HepG2 (cell line): Measurements from ENCODE around the gene SCG2. TPM values are rescaled to one million over a fixed set of nuclear protein-coding genes. Genes with fewer than 3 reads are reported as not detected.

Experiments
- ATAC-seq: fragments of 200-7000 bp; cut with Tn5 transposase; 3 replicates; pipeline ENCODE4 v1.9.1; 2020; ENCODE audit warnings: mild to moderate bottlenecking, moderate library complexity
- BruUV-seq: library from RNA; stranded (reverse); fragments of 400-500 nt; replicated peaks from 2 replicates; lab custom pipeline; 2021; lab: Mats Ljungman, UMichigan
- CTCF ChIA-PET: fragments of 300-600 bp; formaldehyde crosslinking; extraction: SDS; loops from one replicate; lab custom pipeline; 2021; ENCODE audit warnings: low total read pairs, inconsistent platforms, low intra/inter-chr PET ratio; lab: Yijun Ruan, JAX
- POLR2A ChIA-PET: fragments of 350-600 bp; sonication (Branson Sonifier 250); formaldehyde crosslinking; loops from one replicate; lab custom pipeline; 2020; ENCODE audit warnings: antibody characterized with exemption, inconsistent platforms; lab: Yijun Ruan, JAX
- DNase-seq: peaks from one replicate; pipeline ENCODE4 v3.0.0-alpha.2; 2015; ENCODE audit warnings: low spot score
- FAIRE-seq: peaks from 3 replicates; lab custom pipeline; 2011; peaks lifted over from hg19 to GRCh38; lab: Jason Lieb, UNC
- H2AFZ ChIP-seq: one replicate; pipeline ENCODE4 v1.6.1; 2011; ENCODE audit warnings: low read length, inconsistent platforms
- H3K27ac ChIP-seq: fragments of 300-600 bp; 3 replicates; pipeline ENCODE4 v1.8.0; 2011; ENCODE audit warnings: mixed run types, mild to moderate bottlenecking, mixed read lengths, low read length, inconsistent platforms; ENCODE audit not compliant: insufficient read depth; ENCODE audit errors: extremely low read length
- H3K27me3 ChIP-seq, 2 experiments: fragments of 200-600 bp in 1 of 2; 2 replicates in 1 of 2; 3 replicates in 1 of 2; pipeline versions ENCODE4 v1.6.0 to v1.8.0; 2011; ENCODE audit warnings: low read length in 2 of 2, mild to moderate bottlenecking in 2 of 2, moderate library complexity in 2 of 2, inconsistent platforms in 1 of 2; ENCODE audit not compliant: insufficient read depth in 2 of 2, control insufficient read depth in 1 of 2
- H3K36me3 ChIP-seq, 2 experiments: fragments of 200-600 bp in 1 of 2; replicated peaks in 1 of 2; 2 replicates in 1 of 2; 3 replicates in 1 of 2; pipeline versions ENCODE4 v1.5.1 to v1.8.0; 2011; ENCODE audit warnings: low read length in 2 of 2, inconsistent platforms in 1 of 2; ENCODE audit not compliant: insufficient read depth in 2 of 2, control insufficient read depth in 1 of 2
- H3K4me1 ChIP-seq: 2 replicates; pipeline ENCODE4 v1.5.1; 2012; ENCODE audit warnings: low read length, inconsistent platforms; ENCODE audit not compliant: insufficient read depth
- H3K4me2 ChIP-seq: 2 replicates; pipeline ENCODE4 v1.6.0; 2011; ENCODE audit warnings: low read depth, low read length, inconsistent platforms
- H3K4me3 ChIP-seq, 3 experiments: fragments of 200-600 bp in 1 of 3; sonication (generic), shearing (Covaris generic) in 1 of 3; replicated peaks in 1 of 3; 2 replicates each; pipeline ENCODE4 v1.5.1; 2011 to 2016; ENCODE audit warnings: low read length in 3 of 3, inconsistent platforms in 2 of 3, low read depth in 2 of 3, mild to moderate bottlenecking in 2 of 3, control low read depth in 1 of 3, mixed read lengths in 1 of 3; ENCODE audit not compliant: insufficient read depth in 1 of 3
- H3K79me2 ChIP-seq: one replicate; pipeline ENCODE4 v1.6.1; 2011; ENCODE audit warnings: low read length, inconsistent platforms; ENCODE audit not compliant: insufficient read depth
- H3K9ac ChIP-seq: 2 replicates; pipeline ENCODE4 v1.6.0; 2011; ENCODE audit warnings: mild to moderate bottlenecking, low read depth, low read length, inconsistent platforms; ENCODE audit not compliant: insufficient read depth
- H3K9me3 ChIP-seq: 2 replicates; pipeline ENCODE4 v1.5.1; 2012; ENCODE audit warnings: mild to moderate bottlenecking, low read length
- H4K20me1 ChIP-seq: 2 replicates; pipeline ENCODE4 v1.6.0; 2011; ENCODE audit warnings: inconsistent platforms, mild to moderate bottlenecking, low read length, moderate library complexity; ENCODE audit not compliant: insufficient read depth
- HMG20A ChIP-seq: IDR thresholded peaks from 2 replicates; pipeline ENCODE4 v1.6.1; 2016; ENCODE audit warnings: borderline replicate concordance
- MAFF ChIP-seq: IDR thresholded peaks from 2 replicates; pipeline ENCODE4 v1.6.1; 2011; ENCODE audit warnings: low read depth, low read length, improper control_type of control experiment
- MAFK ChIP-seq, 2 experiments: IDR thresholded peaks in 1 of 2; conservative IDR thresholded peaks in 1 of 2; 2 replicates each; pipeline ENCODE4 v1.6.1; 2011; ENCODE audit warnings: improper control_type of control experiment in 2 of 2, low read length in 2 of 2
- MBD4 ChIP-seq: IDR thresholded peaks from 2 replicates; pipeline ENCODE4 v1.6.1; 2012; ENCODE audit warnings: low read length, inconsistent platforms, borderline replicate concordance
- REPIN1 ChIP-seq: sonication (generic); formaldehyde crosslinking; IDR thresholded peaks from 2 replicates; pipeline ENCODE4 v1.8.0; 2022; ENCODE audit warnings: missing genetic modification reagents, low read depth, mild to moderate bottlenecking, borderline replicate concordance
- ZNF607 ChIP-seq: sonication (generic); formaldehyde crosslinking; IDR thresholded peaks from 2 replicates; pipeline ENCODE4 v1.5.1; 2020; ENCODE audit warnings: missing genetic modification reagents, mild to moderate bottlenecking, borderline replicate concordance
- ZNF619 ChIP-seq: sonication (generic); formaldehyde crosslinking; IDR thresholded peaks from 2 replicates; pipeline ENCODE4 v1.4.0; 2020; ENCODE audit warnings: mild to moderate bottlenecking, missing genetic modification reagents
- ZNF878 ChIP-seq: sonication (generic); formaldehyde crosslinking; IDR thresholded peaks from 2 replicates; pipeline ENCODE4 v1.8.1; 2023; ENCODE audit warnings: mild to moderate bottlenecking, missing genetic modification reagents, moderate library complexity
- WGBS: methylation state at CpG from one replicate; pipeline ENCODE4 v1.1.6; 2017; ENCODE audit warnings: low lambda C conversion rate; 5-methylcytosine and 5-hydroxymethylcytosine counted together
- in situ Hi-C: cut with HindIII; loops from 2 replicates; pipeline ENCODE4 v1.10.0; 2017; ENCODE audit warnings: low pct_unique_long_range_greater_than_20kb; ENCODE audit not compliant: extremely low pct_ligation_motif_present
- intact Hi-C: fragments of 100-400 bp; cut with micrococcal nuclease; formaldehyde crosslinking; loops from one replicate; pipeline ENCODE4 v1.10.0; 2022; ENCODE audit not compliant: unreplicated experiment
- polyA plus RNA-seq, 8 experiments: library from polyadenylated mRNA; depleted of rRNA in 3 of 8; stranded (reverse) in 7 of 8; unstranded in 1 of 8; fragments of >200 nt; fragmentation: Illumina TruSeq in 4 of 8; extraction: Trizol in 4 of 8; gene quantifications; 2 replicates each; pipeline versions ENCODE4 v1.2.1 to v1.2.3, GENCODE V29; 2011 to 2016; ENCODE audit warnings: low read depth in 4 of 8, missing spikeins in 1 of 8, mixed read lengths in 1 of 8; ENCODE audit not compliant: insufficient read depth in 1 of 8
- total RNA-seq, 5 experiments: library from RNA; depleted of rRNA; stranded (reverse); fragments of >200 nt; fragmentation: Illumina TruSeq; extraction: Trizol; gene quantifications; 2 replicates each; pipeline ENCODE4 v1.2.3, GENCODE V29; 2016; ENCODE audit warnings: low read depth in 1 of 5
- TF ChIP-seq, protein P1 (sequence below): sonication (generic); formaldehyde crosslinking; IDR thresholded peaks from 2 replicates; pipeline ENCODE4 v1.4.0; 2020; ENCODE audit warnings: missing genetic modification reagents, borderline replicate concordance

The SCG2 gene
- total and polyA plus RNA-seq, 2 of the 13 experiments (the other 11 are each of a cell fraction or from before 2014, with no cell fraction given) = not detected

DNA sequence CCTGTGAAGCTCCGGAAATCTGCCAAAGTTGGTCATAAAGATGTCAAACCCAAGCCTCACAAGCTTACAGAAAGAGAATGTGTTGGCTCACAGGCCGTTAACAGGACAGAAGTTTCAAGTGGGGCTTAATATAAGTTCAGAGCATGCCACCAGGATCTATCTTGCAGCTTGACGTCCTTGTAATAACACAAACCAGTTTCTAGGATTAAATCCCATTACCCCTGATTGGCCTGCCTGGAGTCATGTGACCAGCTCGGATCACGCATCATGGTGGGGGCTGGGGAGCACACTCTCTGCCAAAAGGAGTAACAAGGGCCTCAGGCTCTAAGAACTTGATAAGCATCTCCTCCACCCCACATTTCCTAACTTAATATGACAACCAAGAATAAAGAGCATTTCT, 38.9 kb upstream of the SCG2 start (continued):
- TF ChIP-seq, protein P1, sequence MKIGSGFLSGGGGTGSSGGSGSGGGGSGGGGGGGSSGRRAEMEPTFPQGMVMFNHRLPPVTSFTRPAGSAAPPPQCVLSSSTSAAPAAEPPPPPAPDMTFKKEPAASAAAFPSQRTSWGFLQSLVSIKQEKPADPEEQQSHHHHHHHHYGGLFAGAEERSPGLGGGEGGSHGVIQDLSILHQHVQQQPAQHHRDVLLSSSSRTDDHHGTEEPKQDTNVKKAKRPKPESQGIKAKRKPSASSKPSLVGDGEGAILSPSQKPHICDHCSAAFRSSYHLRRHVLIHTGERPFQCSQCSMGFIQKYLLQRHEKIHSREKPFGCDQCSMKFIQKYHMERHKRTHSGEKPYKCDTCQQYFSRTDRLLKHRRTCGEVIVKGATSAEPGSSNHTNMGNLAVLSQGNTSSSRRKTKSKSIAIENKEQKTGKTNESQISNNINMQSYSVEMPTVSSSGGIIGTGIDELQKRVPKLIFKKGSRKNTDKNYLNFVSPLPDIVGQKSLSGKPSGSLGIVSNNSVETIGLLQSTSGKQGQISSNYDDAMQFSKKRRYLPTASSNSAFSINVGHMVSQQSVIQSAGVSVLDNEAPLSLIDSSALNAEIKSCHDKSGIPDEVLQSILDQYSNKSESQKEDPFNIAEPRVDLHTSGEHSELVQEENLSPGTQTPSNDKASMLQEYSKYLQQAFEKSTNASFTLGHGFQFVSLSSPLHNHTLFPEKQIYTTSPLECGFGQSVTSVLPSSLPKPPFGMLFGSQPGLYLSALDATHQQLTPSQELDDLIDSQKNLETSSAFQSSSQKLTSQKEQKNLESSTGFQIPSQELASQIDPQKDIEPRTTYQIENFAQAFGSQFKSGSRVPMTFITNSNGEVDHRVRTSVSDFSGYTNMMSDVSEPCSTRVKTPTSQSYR (CRISPR knock-in tag) = no peak
- no peak for TF ChIP-seq MBD4

DNA sequence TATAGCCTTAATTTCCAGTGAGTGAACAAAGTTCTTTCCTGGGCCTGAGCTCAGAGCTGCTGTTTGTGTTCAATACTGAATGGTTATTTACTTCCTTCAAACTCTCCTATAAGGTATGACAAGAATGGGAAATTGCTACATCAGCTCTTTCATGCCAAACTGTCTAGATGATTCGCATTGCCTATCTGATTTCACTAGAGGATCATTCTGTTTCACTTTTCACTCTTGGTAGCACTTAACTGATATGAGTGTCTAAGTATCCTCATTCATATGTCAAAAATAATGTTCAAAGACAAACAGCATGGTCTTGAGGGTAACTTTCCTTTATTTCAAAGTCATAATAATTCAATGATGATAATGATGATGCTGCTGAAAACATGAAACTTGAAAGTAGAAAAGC, 32.9 kb upstream of the SCG2 start:
- FAIRE-seq (no peak), ATAC-seq (no peak), DNase-seq (no peak)
- TF ChIP-seq ZNF607 (CRISPR knock-in tag) (no peak), MAFF (peak; percentile 95), ZNF619 (CRISPR knock-in tag) (no peak), MAFK (conservative IDR thresholded peaks at IDR 0.05 in 1 of 2, IDR thresholded peaks at IDR 0.05 in 1 of 2; ENCODE audit: low read length in 2 of 2) (peak; percentile 96 to 97), ZNF878 (no peak), HMG20A (CRISPR knock-in tag) (no peak), REPIN1 (CRISPR knock-in tag) (no peak)
- H3K4me3 ChIP-seq = no peak overlapping the region
- H2AFZ ChIP-seq = no peak overlapping the region
- H3K79me2 ChIP-seq = no peaks in the 10 kb centered on the region
- H3K4me2 ChIP-seq = no peak overlapping the region
- CTCF ChIA-PET = no interaction called here
- in situ Hi-C loops = no loop called here
- no peaks in the 10 kb centered on the region for H3K27me3 ChIP-seq
- 0% methylated on average over 1 of the region's 1 CpG for WGBS
- POLR2A ChIA-PET = no interaction called here
- no peaks in the 10 kb centered on the region for H3K9me3 ChIP-seq
- H3K9ac ChIP-seq = no peak overlapping the region
- intact Hi-C loops = no loop called here
- H4K20me1 ChIP-seq = no peaks in the 10 kb centered on the region
- no peaks in the 10 kb centered on the region for H3K36me3 ChIP-seq
- BruUV-seq = no TSS peak
- no peak overlapping the region for H3K27ac ChIP-seq
- peaks cover 6% of the 10 kb centered on the region; the same call in 1 of the 2 replicates for H3K4me1 ChIP-seq
